SJSA1 (cell line): ENCODE measurements around the gene NKPD1. TPM values are rescaled to one million over a fixed set of nuclear protein-coding genes. Genes with fewer than 3 reads are reported as not detected.

Experiments used
- DNase-seq, 2 experiments: peaks; one replicate each; pipeline ENCODE4 v3.0.0-alpha.2; 2015 to 2020; ENCODE audit warnings: low spot score in 2 of 2, low read depth in 1 of 2
- H3K27ac ChIP-seq: fragments of 250-450 bp; sonication (Bioruptor Pico); 2 replicates; pipeline ENCODE4 v1.5.1; 2020; ENCODE audit warnings: mild to moderate bottlenecking, moderate library complexity
- H3K27me3 ChIP-seq: fragments of 250-450 bp; sonication (Bioruptor Pico); replicated peaks from 2 replicates; pipeline ENCODE4 v1.5.1; 2020; ENCODE audit warnings: mild to moderate bottlenecking, moderate library complexity
- H3K36me3 ChIP-seq: fragments of 250-450 bp; sonication (Bioruptor Pico); 2 replicates; pipeline ENCODE4 v1.5.1; 2020; ENCODE audit warnings: mild to moderate bottlenecking
- H3K4me1 ChIP-seq: fragments of 250-450 bp; sonication (Bioruptor Pico); replicated peaks from 2 replicates; pipeline ENCODE4 v1.6.1; 2021; ENCODE audit warnings: mild to moderate bottlenecking
- H3K4me3 ChIP-seq: fragments of 250-450 bp; sonication (Bioruptor Pico); 2 replicates; pipeline ENCODE4 v1.5.1; 2020; ENCODE audit warnings: mild to moderate bottlenecking
- H3K9me3 ChIP-seq: fragments of 250-450 bp; sonication (Bioruptor Pico); replicated peaks from 2 replicates; pipeline ENCODE4 v1.5.1; 2020; ENCODE audit warnings: mild to moderate bottlenecking
- total RNA-seq: library from RNA; depleted of rRNA; stranded (reverse); fragments of >200 nt; shearing (Covaris generic); gene quantifications from 2 replicates; pipeline ENCODE4 v1.2.3, GENCODE V29; 2014

Gene NKPD1
- total RNA-seq, 1 experiment from 2014 or later = not detected

DNA sequence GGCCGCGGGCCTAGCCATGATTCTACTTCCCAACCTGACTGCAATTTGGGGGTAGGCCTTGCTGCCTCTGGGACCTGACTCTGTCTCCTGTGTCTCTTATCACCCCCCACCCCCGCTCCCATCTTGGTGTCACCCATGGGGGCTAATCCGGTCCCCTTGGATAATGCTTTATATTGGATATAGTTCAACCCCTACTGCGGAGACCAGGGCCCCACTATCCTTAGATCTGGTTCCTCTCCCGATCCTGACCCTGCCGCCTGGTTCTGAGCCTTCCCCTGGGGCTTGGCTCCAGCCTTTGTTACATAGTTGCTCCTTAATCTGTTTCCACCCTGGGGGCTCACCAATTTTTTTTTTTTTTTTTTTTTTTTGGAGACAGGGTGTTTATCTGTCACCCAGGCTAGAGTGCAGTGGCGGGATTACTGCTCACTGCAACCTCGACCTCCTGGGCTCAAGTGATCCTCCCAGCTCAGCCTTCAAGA, 19.1 kb upstream of the NKPD1 start:
- Histone ChIP-seq H3K27me3 (no peaks in the 10 kb centered on the region), H3K4me1 (peaks cover 15% of the 10 kb centered on the region), H3K36me3 (peaks cover 10% of the 10 kb centered on the region), H3K27ac (no peak overlapping the region), H3K4me3 (peak overlapping the region; percentile 61), H3K9me3 (no peaks in the 10 kb centered on the region)
- no peak for DNase-seq

DNA sequence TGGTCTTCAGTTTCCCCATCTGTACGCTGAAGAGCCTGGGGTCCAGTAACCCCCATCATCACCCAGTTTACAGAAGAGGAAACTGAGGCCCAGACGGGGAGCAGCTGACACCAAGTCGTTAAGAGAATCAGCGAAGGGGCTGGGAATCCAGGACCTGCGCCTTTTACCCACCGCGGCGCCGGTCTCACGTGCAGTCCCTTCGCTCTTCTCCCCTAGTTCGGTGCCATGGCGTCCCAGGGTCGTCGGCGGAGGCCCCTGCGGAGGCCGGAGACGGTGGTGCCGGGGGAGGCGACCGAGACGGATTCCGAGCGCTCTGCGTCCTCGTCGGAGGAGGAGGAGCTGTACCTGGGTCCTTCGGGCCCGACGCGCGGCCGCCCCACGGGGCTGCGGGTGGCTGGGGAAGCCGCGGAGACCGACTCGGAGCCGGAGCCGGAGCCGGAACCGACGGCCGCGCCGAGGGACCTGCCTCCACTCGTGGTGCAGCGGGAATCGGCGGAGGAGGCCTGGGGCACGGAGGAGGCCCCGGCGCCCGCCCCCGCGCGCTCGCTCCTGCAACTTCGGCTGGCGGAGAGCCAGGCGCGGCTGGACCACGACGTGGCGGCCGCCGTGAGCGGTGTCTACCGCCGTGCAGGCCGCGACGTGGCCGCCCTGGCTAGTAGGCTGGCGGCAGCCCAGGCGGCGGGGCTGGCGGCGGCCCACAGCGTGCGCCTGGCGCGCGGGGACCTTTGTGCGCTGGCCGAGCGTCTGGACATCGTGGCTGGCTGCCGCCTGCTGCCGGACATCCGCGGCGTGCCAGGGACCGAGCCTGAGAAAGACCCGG, 18.5 kb upstream of the NKPD1 start:
- Histone ChIP-seq H3K4me3 (peak overlapping the region; percentile 61), H3K27ac (peak overlapping the region; percentile 45), H3K27me3 (no peaks in the 10 kb centered on the region), H3K9me3 (no peaks in the 10 kb centered on the region), H3K36me3 (peaks cover 10% of the 10 kb centered on the region), H3K4me1 (peaks cover 15% of the 10 kb centered on the region)
- DNase-seq = no peak

DNA sequence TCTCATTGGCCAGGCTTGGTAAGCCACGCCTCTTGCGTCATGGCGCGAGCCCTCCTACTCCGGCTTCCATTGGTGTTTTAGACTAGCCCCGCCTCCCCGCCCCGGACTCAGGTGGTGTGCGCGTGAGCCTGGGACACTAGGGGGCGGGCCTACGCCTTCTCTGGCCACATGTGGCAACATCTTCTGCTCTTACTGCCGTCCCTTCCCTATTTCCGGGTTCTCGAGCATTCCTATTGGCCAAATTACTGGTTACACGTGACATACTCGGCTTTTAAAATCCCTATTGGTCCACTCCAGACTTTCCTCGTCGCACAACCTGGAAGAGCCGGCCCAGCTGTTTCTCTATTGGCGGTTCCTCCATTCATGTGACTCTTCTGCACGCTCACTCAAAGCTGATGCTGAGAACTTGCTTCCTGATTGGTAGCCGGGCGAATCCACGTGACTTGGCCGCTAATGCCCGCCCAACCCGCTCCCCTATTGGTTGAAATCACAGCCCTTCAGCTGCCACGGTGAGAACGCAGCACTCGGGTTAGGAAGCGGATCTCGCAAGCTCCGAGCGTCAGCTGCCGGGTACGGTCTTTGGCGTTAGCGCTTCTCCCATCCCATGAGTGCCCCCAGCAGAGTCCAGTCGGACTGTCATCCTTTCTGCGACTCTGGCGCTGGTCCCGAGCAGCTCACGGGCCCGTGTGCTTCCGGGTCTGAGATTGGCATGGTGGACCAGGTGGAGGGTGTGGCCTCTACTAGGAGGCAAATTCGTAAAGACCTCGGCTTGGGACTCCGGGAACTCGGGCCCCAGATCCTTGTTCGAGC, 17.7 kb upstream of the NKPD1 start, which contains the start of gene BLOC1S3:
TSS of gene BLOC1S3 (plus strand) at position 523 of the 810 bp plus-strand sequence. CDS start 513 bp downstream, outside the sequence.
- Histone ChIP-seq H3K4me3 (peak within 1 kb of the TSS; percentile 61), H3K27ac (peak within 1 kb of the TSS; percentile 74), H3K27me3 (no peaks in the 10 kb centered on the region), H3K9me3 (no peaks in the 10 kb centered on the region), H3K4me1 (peaks cover 15% of the 10 kb centered on the region), H3K36me3 (peaks cover 10% of the 10 kb centered on the region)
- DNase-seq = peak; percentile 99 to 100

DNA sequence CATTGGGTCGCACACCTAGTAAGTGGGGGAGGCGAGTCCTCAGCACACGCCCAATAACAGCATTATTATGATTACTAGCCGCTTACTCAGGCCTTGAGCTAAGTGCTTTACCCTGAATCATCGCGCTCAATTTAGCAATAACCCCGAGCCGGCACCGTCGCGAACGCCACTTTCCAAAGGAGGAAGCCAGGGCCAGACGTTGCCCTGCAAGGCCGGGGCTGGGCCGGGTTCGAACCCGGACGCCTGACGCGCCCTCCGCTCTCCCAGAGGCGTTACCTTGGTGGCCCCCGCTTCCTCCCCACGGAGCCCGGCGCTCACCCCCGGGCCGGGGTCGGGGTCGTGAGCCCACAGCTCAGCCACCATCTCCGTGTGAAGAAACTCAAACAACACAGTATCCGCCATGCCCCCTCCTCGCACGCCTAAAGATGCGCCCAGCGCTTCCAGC, 17.1 kb upstream of the NKPD1 start, which contains the start of gene TRAPPC6A:
TSS of gene TRAPPC6A (minus strand) at position 421 of the 445 bp plus-strand sequence. CDS start at position 402, 19 bp downstream.
- Histone ChIP-seq H3K9me3 (no peaks in the 10 kb centered on the region), H3K27ac (peak within 1 kb of the TSS; percentile 74), H3K36me3 (peaks cover 10% of the 10 kb centered on the region), H3K4me1 (peaks cover 15% of the 10 kb centered on the region), H3K4me3 (peak within 1 kb of the TSS; percentile 61), H3K27me3 (no peaks in the 10 kb centered on the region)
- peak in 1 of 2 experiments; percentile 52 for DNase-seq

DNA sequence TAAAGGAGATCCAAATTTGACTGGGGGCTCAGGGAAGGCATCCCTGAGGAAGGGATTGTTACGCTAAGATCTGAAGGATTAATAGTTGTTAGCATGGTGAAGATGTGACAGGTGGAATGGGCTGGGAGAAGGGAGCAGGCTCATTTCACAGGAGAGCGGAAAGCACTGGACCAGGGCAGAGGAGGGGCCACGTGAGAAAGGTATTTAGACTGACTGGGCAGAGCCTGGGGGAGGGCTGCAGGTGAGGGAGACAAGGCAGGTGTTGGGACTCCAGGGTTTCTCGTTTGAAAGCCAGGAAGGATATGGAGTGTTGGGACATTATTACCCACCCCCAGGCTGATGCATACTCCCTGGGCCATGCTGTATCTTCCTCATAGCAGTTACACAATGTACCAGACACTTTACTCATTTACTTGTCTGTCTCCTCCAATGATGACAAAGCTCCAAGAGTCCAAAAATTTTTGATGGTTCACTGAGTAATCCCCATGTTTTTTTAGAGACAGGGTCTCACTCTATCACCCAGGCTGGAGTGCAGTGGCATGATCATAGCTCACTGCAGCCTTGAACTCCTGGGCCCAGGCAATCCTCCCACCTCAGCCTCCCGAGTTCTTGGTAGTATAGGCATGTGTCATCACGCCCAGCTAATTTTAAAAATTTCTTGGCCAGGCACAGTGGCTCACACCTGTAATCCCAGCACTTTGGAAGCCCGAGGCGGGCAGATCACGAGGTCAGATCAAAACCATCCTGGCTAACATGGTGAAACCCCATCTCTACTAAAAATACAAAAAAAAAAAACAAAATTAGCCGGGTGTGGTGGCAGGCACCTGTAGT, 14.9 kb upstream of the NKPD1 start:
- peaks cover 10% of the 10 kb centered on the region for H3K36me3 ChIP-seq
- no peaks in the 10 kb centered on the region for H3K27me3 ChIP-seq
- no peak for DNase-seq
- H3K27ac ChIP-seq = no peak overlapping the region
- no peak overlapping the region for H3K4me3 ChIP-seq
- H3K9me3 ChIP-seq = no peaks in the 10 kb centered on the region
- peaks cover 23% of the 10 kb centered on the region for H3K4me1 ChIP-seq

DNA sequence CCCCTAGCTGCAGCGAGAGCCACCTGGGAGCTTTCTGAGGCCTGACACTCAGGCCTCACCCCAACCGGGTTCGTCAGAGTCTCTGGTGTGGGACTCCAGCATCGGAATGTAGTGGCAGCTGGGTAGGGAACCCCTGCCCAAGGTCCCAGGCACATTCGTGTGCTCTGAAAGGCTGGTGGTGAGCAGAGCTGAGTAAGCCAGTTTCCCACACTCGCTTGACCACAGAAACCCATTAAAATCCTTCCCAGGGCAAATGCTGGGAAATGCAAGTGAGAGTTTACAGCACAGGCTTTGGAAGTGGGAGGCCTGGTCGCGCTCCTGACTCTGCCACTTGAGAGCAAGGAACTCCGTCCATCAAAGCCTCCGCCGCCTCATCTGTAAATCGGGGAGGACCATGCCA, 13.0 kb upstream of the NKPD1 start:
- Histone ChIP-seq H3K27ac (no peak overlapping the region), H3K9me3 (no peaks in the 10 kb centered on the region), H3K4me1 (peaks cover 17% of the 10 kb centered on the region), H3K36me3 (no peaks in the 10 kb centered on the region), H3K27me3 (no peaks in the 10 kb centered on the region), H3K4me3 (no peak overlapping the region)
- DNase-seq = no peak

DNA sequence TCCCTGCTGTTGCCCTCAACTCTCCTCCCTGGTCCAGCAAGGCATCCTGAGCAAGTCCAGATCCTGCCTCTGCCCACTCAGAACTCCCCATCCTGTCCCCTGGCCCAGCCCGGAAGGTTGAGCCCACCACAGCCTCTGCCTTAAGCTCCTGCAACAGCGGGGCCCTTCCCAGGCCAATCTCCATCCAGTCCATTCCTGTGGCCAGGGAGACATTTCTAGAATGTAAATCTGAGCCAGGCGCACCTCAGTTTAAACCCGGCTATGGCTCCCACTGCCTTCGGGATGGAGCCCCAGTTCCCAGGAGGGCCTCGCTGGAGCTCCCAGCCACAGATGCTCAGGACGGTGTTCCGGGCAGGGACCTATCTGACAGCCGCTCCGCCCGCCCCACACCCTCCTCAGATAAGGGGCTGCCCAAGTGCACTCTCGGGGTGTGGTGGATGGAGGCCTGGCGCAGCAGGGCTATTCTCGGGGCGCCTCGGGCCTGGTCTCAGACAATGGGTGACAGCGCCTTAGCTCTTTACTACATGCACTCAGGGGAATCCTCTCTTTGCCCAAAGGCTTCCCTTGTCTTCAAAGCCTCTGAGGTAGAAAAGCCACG, 11.9 kb upstream of the NKPD1 start:
- no peak for DNase-seq
- H3K27ac ChIP-seq = no peak overlapping the region

DNA sequence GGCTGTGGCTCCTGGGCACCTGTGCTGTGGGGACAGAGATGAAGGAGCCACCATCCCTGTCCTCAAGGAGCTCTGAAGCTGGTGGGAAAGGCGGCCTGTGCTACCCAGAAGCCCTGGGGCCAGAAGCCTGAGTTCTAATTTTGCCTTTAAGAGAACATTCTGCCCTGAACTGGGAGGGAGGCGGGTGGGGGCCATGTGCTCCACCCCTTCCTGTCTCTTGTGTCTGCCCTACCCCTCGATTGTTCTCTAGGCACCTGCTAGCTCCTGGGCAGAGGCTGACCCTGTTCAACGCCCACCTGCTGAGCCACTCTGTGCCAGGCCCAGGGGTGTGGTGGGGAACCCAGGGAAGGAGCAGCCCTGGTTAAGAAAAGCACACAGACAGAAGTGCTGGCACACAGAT, 11.4 kb upstream of the NKPD1 start:
- Histone ChIP-seq H3K4me3 (no peak overlapping the region), H3K9me3 (no peaks in the 10 kb centered on the region), H3K4me1 (peaks cover 12% of the 10 kb centered on the region), H3K36me3 (no peaks in the 10 kb centered on the region), H3K27ac (no peak overlapping the region), H3K27me3 (no peaks in the 10 kb centered on the region)
- no peak for DNase-seq

More for the DNA sequence above, 11.9 kb upstream of the NKPD1 start:
- no peaks in the 10 kb centered on the region for H3K27me3 ChIP-seq
- H3K36me3 ChIP-seq = no peaks in the 10 kb centered on the region
- no peak overlapping the region for H3K4me3 ChIP-seq
- no peaks in the 10 kb centered on the region for H3K9me3 ChIP-seq
- H3K4me1 ChIP-seq = peaks cover 17% of the 10 kb centered on the region

DNA sequence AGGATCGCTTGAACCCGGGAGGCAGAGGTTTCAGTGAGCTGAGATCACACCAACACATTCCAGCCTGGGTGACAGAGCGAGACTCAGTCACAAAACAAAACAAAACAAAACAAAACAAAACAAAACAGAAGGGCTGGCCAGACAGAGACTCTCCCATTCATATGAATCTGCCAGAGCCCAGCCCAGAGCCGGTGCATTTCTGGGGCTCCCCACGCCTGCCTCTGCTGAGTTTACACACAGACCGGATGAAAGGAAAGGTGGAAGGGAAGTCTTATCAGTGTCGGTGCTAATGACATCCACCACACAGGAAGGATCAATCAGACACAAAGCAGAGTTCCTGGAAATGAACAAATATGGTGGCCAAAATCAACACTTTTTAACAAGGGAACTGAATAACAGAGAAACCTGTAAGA, 10.4 kb upstream of the NKPD1 start:
- Histone ChIP-seq H3K27me3 (no peaks in the 10 kb centered on the region), H3K4me1 (peaks cover 10% of the 10 kb centered on the region), H3K27ac (no peak overlapping the region), H3K36me3 (no peaks in the 10 kb centered on the region), H3K9me3 (no peaks in the 10 kb centered on the region), H3K4me3 (no peak overlapping the region)
- no peak for DNase-seq

DNA sequence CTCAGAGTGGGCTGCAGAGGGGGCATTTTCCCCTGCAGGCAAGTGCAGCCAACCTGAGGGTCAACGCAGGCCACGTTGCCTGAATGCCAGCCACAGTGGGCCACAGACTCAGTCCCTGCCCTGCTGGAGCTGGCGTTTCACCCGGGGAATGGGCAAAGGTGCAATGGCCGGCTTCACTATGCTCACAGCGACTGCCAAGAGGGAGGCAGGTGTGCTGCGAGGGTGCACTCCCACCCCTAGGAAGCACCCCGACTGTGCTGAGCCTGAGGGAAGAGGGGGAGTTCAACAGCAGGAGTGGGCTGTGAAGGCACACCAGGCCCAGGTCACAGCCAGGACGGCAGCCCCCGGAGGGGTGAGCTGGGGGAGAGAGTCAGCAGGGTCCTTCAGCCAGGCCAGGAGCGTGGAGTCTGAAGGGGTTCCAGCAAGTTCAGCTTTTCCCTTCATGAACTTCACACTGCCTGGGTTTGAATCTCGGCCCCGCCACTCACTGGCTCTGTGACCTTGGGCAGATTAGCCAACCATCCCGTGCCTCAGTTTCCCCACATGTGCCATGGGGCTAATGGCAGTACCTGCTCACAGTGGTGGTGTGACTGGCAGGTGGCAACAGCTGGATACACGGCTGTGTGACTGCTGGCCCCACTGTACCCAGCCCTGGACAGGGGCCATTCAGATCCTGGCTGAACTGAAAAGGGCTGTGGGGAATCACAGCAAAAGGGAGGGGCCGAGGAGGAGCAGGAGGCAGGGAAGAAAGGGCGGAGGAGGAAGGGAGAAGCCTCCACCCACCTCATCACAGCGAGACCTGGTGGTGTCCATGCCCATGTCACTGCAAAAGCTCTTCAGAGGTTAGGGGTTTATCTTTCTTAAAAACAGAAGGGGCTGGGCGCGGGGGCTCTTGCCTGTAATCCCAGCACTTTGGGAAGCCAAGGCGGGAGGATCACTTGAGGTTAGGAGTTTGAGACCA, 9.6 kb upstream of the NKPD1 start:
- no peak overlapping the region for H3K4me3 ChIP-seq
- no peaks in the 10 kb centered on the region for H3K36me3 ChIP-seq
- H3K27me3 ChIP-seq = no peaks in the 10 kb centered on the region
- DNase-seq = no peak
- peaks cover 10% of the 10 kb centered on the region for H3K4me1 ChIP-seq
- H3K9me3 ChIP-seq = no peaks in the 10 kb centered on the region
- no peak overlapping the region for H3K27ac ChIP-seq

DNA sequence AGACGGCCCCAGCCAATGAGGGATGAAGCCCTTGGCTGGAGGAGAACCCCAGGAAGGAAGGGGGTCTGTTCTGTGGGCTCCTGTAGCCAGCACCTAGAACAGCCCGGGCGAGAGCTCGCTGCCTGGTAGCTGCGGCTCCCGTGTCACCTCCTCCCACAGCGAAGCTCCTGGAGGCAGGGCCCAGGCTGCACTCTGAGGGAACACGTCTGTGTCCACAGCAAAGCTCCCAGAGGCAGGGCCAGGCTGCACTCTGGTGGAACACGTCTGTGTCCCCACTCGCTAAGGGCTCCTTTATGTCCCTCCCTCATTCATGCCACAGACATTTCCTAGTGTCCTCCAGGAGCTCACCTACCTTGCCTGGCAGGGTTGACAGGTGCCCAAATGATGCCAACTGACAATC, 8.8 kb upstream of the NKPD1 start:
- peaks cover 12% of the 10 kb centered on the region for H3K4me1 ChIP-seq
- no peak for DNase-seq
- H3K9me3 ChIP-seq = no peaks in the 10 kb centered on the region
- H3K36me3 ChIP-seq = no peaks in the 10 kb centered on the region
- H3K27me3 ChIP-seq = no peaks in the 10 kb centered on the region
- H3K27ac ChIP-seq = no peak overlapping the region
- H3K4me3 ChIP-seq = no peak overlapping the region

DNA sequence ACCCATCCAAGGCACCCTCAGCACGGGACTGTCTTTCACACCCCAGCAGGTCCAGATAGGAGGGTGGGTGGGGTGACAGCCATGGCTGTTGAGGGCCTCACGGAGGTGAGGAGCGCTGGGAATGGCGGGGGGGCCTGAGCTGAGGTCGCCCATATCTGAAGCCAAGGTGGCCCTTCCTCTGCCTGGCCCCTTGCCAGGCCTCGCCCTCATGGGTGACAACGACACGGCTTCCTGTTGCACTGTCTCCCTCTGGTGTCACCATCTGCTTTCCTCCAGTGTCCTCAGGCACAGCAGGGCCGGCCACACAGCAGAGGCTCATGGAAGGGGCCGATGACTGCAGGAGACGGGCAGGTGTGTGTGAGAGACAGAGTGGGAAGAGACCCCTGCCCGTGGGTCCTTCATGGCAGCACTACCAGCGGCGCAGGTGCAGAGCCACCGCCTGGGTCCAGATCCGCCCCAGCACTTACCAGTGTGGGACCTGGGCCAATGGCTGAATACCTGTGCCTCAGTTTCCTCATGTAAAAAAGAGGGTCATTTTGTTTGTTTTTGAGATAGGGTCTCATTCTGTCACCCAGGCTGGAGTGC, 8.1 kb upstream of the NKPD1 start:
- no peak for DNase-seq
- no peak overlapping the region for H3K27ac ChIP-seq
- H3K36me3 ChIP-seq = no peaks in the 10 kb centered on the region
- no peaks in the 10 kb centered on the region for H3K27me3 ChIP-seq
- H3K9me3 ChIP-seq = no peaks in the 10 kb centered on the region
- H3K4me1 ChIP-seq = peaks cover 19% of the 10 kb centered on the region
- H3K4me3 ChIP-seq = no peak overlapping the region
